Measurements from ENCODE around the gene ORM1. TPM values are rescaled to one million over a fixed set of nuclear protein-coding genes. Genes with fewer than 3 reads are reported as not detected.

Gene ORM1
- total and polyA plus RNA-seq, 2 of the 8 experiments (the other 6 are each of a cell fraction or from before 2014, with no cell fraction given): 0.32 TPM; not detected in 1

DNA sequence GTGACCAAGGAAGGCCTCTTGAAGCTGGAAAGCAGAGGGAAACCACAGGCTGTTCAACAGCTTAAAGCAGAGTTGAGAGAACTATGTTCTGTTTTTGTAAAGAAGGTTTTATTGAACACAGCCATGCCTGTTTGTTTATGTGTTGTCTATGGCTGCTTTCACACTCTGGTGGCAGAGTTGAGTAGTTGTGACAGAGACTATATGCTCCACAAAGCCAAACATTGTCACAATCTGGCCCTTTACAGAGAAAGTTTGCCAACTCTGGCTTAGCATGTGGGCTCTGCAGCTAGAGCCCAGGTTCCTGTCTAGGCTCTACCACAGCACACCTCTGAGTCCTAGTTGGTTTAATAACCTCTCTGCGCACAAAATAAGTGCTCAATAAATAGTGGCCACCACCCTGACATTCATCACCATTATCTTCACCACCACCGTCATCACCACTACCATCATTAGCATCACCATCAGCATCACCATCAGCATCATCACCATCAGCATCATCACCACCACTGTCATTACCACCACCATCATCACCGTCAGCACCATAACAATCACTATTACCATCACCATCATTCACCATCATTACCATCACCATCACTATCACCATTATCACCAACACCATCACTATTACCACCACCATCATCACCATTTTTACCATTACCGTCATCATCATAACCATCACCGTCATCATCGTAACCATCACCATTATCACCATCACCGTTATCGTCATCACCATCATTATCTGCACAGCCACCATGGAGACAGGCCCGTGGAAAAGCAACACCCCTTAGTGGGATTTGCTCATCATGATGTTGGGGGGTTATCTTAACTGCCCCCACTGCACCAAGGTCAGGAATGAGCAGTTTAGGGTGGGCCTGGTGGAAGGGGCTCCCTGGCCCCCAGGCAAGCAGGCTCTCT lies 46.6 kb downstream of the ORM1 start:
- Histone ChIP-seq H4K20me1 (replicated peaks in 1 of 2; ENCODE audit: control insufficient read depth in 1 of 2, insufficient read depth in 2 of 2, low read length in 2 of 2) (peaks cover 0 to 2% of the 10 kb centered on the region in 2 experiments), H3K4me3 (ENCODE audit: extremely low read depth in 1 of 4, insufficient read depth in 2 of 4, low read depth in 3 of 4, low read length in 4 of 4) (peak overlapping the region in 1 of 4 experiments; percentile 45; a peak in 2 of 8 replicates), H2BK15ac (ENCODE audit: low read length) (peak overlapping the region; percentile 48; the same call in 1 of the 2 replicates), H3K36me3 (ENCODE audit: control insufficient read depth in 2 of 4, insufficient read depth in 4 of 4, low read length in 3 of 4) (peaks cover 1 to 32% (median 15%) of the 10 kb centered on the region in 4 experiments; a peak in 6 of 8 replicates), H3K56ac (replicated peaks; ENCODE audit: insufficient read length, low read depth, low read length) (peak overlapping the region; percentile 89), H2BK120ac (replicated peaks; ENCODE audit: low read depth, low read length) (peak overlapping the region; percentile 97), H3K4ac (replicated peaks; ENCODE audit: insufficient read length, low read depth, low read length) (peak overlapping the region; percentile 81), H3K9ac (replicated peaks in 1 of 4; ENCODE audit: extremely low read depth in 1 of 4, low read depth in 3 of 4, low read length in 3 of 4) (no peak overlapping the region), H4K91ac (replicated peaks; ENCODE audit: insufficient read length, low read length) (peak overlapping the region; percentile 99), H3K23me2 (ENCODE audit: low read depth, low read length) (peaks cover 11% of the 10 kb centered on the region; the same call in 1 of the 2 replicates), H3K27me3 (replicated peaks in 1 of 4; ENCODE audit: control insufficient read depth in 3 of 4, extremely low read depth in 1 of 4, insufficient read depth in 3 of 4, low read length in 3 of 4) (no peaks in the 10 kb centered on the region), H2BK5ac (ENCODE audit: low read depth, low read length) (peak overlapping the region; percentile 99; the same call in 1 of the 2 replicates), H2AFZ (ENCODE audit: low read length) (no peak overlapping the region), H3K9me3 (ENCODE audit: insufficient read depth in 2 of 2, low read depth in 1 of 2, low read length in 1 of 2) (no peaks in the 10 kb centered on the region), H3K4me1 (replicated peaks in 1 of 4; ENCODE audit: control insufficient read depth in 3 of 4, insufficient read depth in 4 of 4, low read length in 3 of 4) (peaks cover 7 to 28% (median 17%) of the 10 kb centered on the region in 4 experiments), H3K23ac (ENCODE audit: insufficient read length) (no peak overlapping the region), H3K27ac (ENCODE audit: low read depth, low read length) (peak overlapping the region; percentile 56; the same call in 1 of the 2 replicates), H3K79me2 (ENCODE audit: control insufficient read depth in 1 of 2, insufficient read depth in 2 of 2, low read length in 2 of 2) (no peaks in the 10 kb centered on the region), H2BK20ac (ENCODE audit: low read length) (peak overlapping the region; percentile 73), H3K14ac (ENCODE audit: insufficient read length) (peak overlapping the region; percentile 50), H3K18ac (ENCODE audit: extremely low read depth, low read length) (peak overlapping the region; percentile 76), H3K79me1 (ENCODE audit: low read depth, low read length) (no peaks in the 10 kb centered on the region), H3K4me2 (ENCODE audit: insufficient read depth in 1 of 2, low read depth in 2 of 2, low read length in 2 of 2) (peak overlapping the region; percentile 47 to 50), H4K8ac (ENCODE audit: extremely low read depth, insufficient read depth, low read length) (no peak overlapping the region), H2AK5ac (ENCODE audit: low read depth, low read length) (peak overlapping the region; percentile 96), H2BK12ac (ENCODE audit: low read depth, low read length) (peak overlapping the region; percentile 94; the same call in 1 of the 2 replicates), H4K5ac (ENCODE audit: insufficient read length, low read depth, low read length) (peak overlapping the region; percentile 74)
- DNase-seq (ENCODE audit: low read depth in 1 of 2, low spot score in 2 of 2) (no peak), FAIRE-seq (no peak)
- POLR2A ChIA-PET (ENCODE audit: partially characterized antibody): interaction anchor here (0.6 to 5.9 kb wide), 6 partner anchors 10 to 1442 kb away, joined by 3 to 67 read pairs (median 4); partner anchors contain the start of gene AKNA
- 96 to 100% methylated on average over 5 to 9 of the region's 9 CpGs for WGBS, 2 experiments (ENCODE audit: extremely low coverage in 1 of 2, insufficient coverage in 1 of 2, insufficient read length in 1 of 2, insufficient replicate concordance in 2 of 2, low coverage in 1 of 2, low lambda C conversion rate in 2 of 2, missing lambda C conversion rate in 1 of 2)
- CTCF ChIA-PET (ENCODE audit: partially characterized antibody): interaction anchor here (0.8 to 0.9 kb wide), 2 partner anchors 15 to 31 kb away, joined by 3 to 4 read pairs; no protein-coding TSS in a partner anchor
- TF ChIP-seq TBP (IDR thresholded peaks at IDR 0.05; ENCODE audit: low read depth, low read length): no peak
- TF ChIP-seq, protein P1, sequence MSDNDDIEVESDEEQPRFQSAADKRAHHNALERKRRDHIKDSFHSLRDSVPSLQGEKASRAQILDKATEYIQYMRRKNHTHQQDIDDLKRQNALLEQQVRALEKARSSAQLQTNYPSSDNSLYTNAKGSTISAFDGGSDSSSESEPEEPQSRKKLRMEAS (IDR thresholded peaks at IDR 0.05): no peak
- TF ChIP-seq HDAC2 (IDR thresholded peaks at IDR 0.05; ENCODE audit: borderline replicate concordance in 1 of 2, low read depth in 2 of 2, low read length in 2 of 2): no peak
- no peak for TF ChIP-seq KDM5A (IDR thresholded peaks at IDR 0.05; ENCODE audit: low read length)
- no peak for TF ChIP-seq SRF (IDR thresholded peaks at IDR 0.05; ENCODE audit: low read depth, low read length)
- no peak for TF ChIP-seq ASH2L (IDR thresholded peaks at IDR 0.05; ENCODE audit: low read length)
- TF ChIP-seq SIRT6 (IDR thresholded peaks at IDR 0.05; ENCODE audit: low read length): no peak
- TF ChIP-seq CTCF (IDR thresholded peaks at IDR 0.05; ENCODE audit: control extremely low read depth in 1 of 3, insufficient read depth in 1 of 3, low read depth in 1 of 3, low read length in 3 of 3): no peak

Measured in H1 (cell line).